ENCODE data around the gene ZNF462. TPM values are rescaled to one million over a fixed set of nuclear protein-coding genes. Genes with fewer than 3 reads are reported as not detected.
"Not testable (repeated sequence)": the region's sequence is repeated elsewhere in the genome, so short reads cannot be mapped to it uniquely, and the experiment has no call there.

The ZNF462 gene
- total RNA-seq, 4 donors from 2014 or later = 9.3 to 13.3 (median 11.4) TPM

GRCh38 chr9:106982636-106983035, 119.7 kb downstream of the ZNF462 start:
- ATAC-seq = no peak
- DNase-seq = no peak
- Histone ChIP-seq H3K4me3 (no peak overlapping the region), H3K9me3 (no peaks in the 10 kb centered on the region), H3K4me1 (peaks cover 0 to 13% of the 10 kb centered on the region in 2 donors), H3K36me3 (peaks cover 4 to 23% of the 10 kb centered on the region in 2 donors), H3K27ac (no peak overlapping the region), H3K27me3 (no peaks in the 10 kb centered on the region)
- intact Hi-C loops (cut with DNase I; ENCODE audit: low total_unique reads) (no loop called here), in situ Hi-C loops (cut with MboI; ENCODE audit: low sequenced_read_pairs in 4 of 4) (no loop called here)
- TF ChIP-seq POLR2A (IDR thresholded peaks at IDR 0.05) (no peak), CTCF (IDR thresholded peaks at IDR 0.05 in 4 of 5, conservative IDR thresholded peaks at IDR 0.05 in 1 of 5) (no peak)

DNA sequence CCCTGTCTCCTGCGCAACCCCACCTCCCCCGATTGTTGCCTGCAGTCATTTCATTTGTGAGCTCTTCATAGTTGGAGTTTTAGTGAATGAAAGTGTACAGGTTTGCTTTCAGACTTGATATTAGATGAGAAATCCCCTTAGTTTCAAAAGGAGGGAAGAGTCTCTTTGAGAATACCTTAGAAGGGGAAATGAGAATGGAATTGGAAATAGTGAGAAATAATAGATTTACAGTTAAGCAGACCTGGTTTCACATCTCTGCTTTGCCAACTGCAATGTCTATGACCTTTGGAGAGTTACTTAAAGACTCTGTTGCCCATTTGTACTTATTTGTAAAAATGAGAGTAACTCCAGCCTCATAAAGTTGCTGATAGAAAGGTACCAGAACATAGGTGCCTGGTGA, 120.4 kb downstream of the ZNF462 start:
- DNase-seq (no peak), ATAC-seq (no peak)
- Histone ChIP-seq H3K4me3 (no peak overlapping the region), H3K4me1 (peaks cover 0 to 13% of the 10 kb centered on the region in 2 donors), H3K36me3 (peaks cover 4 to 23% of the 10 kb centered on the region in 2 donors), H3K27ac (peak overlapping the region in 1 of 4 donors; percentile 9), H3K9me3 (no peaks in the 10 kb centered on the region), H3K27me3 (no peaks in the 10 kb centered on the region)
- intact Hi-C loops (cut with DNase I; ENCODE audit: low total_unique reads) = no loop called here
- in situ Hi-C loops (cut with MboI; ENCODE audit: low sequenced_read_pairs in 4 of 4) = no loop called here
- TF ChIP-seq POLR2A (IDR thresholded peaks at IDR 0.05) (no peak), CTCF (IDR thresholded peaks at IDR 0.05 in 4 of 5, conservative IDR thresholded peaks at IDR 0.05 in 1 of 5) (no peak)

DNA sequence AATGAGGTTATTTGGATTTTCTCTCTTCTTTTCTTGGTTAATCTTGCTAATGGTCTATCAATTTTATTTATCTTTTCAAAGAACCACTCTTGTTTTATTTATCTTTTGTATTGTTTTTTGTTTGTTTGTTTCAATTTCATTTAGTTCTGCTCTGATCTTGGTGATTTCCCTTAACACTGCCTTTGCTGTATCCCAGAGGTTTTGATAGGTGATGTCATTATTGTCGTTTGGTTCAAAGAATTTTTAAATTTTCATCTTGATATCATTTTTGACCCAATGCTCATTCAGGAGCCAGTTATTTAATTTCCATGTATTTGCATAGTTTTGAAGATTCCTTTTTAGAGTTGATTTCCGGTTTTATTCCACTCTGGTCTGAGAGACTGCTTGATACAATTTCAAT, 126.9 kb downstream of the ZNF462 start:
- H3K27me3 ChIP-seq; H3K27ac ChIP-seq; DNase-seq; intact Hi-C loops (cut with DNase I; ENCODE audit: low total_unique reads); ATAC-seq; H3K9me3 ChIP-seq; in situ Hi-C loops (cut with MboI; ENCODE audit: low sequenced_read_pairs in 4 of 4); H3K4me1 ChIP-seq; H3K4me3 ChIP-seq: not testable (repeated sequence)
- H3K36me3 ChIP-seq = peaks cover 0 to 13% of the 10 kb centered on the region in 2 donors

DNA sequence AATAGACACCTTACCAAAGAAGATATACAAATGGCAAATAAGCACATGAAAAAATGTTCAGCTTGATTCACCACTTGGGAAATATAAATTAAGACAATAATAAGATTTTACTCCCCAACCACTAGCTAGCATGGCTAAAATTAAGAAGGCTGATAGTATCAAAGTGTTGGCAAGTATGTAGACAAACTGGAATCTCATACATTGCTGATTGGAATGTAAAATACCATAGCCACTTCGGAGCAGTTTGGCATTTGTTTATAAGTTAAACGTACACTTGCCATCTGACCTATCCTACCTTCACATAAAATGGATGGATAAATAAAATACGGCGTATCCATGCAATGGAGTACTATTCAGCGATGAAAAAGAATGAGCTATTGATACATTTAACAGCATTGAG, 129.2 kb downstream of the ZNF462 start:
- H3K27me3 ChIP-seq = no peaks in the 10 kb centered on the region
- H3K27ac ChIP-seq = no peak overlapping the region
- H3K4me1 ChIP-seq = no peaks in the 10 kb centered on the region
- no peaks in the 10 kb centered on the region for H3K36me3 ChIP-seq
- ATAC-seq = no peak
- no peak for DNase-seq
- no peak for TF ChIP-seq CTCF (IDR thresholded peaks at IDR 0.05 in 4 of 5, conservative IDR thresholded peaks at IDR 0.05 in 1 of 5)
- TF ChIP-seq POLR2A (IDR thresholded peaks at IDR 0.05) = no peak
- intact Hi-C loops (cut with DNase I; ENCODE audit: low total_unique reads) = no loop called here
- no peaks in the 10 kb centered on the region for H3K9me3 ChIP-seq
- in situ Hi-C loops (cut with MboI; ENCODE audit: low sequenced_read_pairs in 4 of 4) = no loop called here
- H3K4me3 ChIP-seq = no peak overlapping the region

GRCh38 chr9:106993603-106994002, 130.6 kb downstream of the ZNF462 start:
- in situ Hi-C loops (cut with MboI; ENCODE audit: low sequenced_read_pairs in 4 of 4) = no loop called here
- Histone ChIP-seq H3K36me3 (no peaks in the 10 kb centered on the region), H3K27ac (no peak overlapping the region), H3K4me1 (no peaks in the 10 kb centered on the region), H3K9me3 (no peaks in the 10 kb centered on the region), H3K4me3 (no peak overlapping the region), H3K27me3 (no peaks in the 10 kb centered on the region)
- no peak for TF ChIP-seq POLR2A (IDR thresholded peaks at IDR 0.05)
- no peak for TF ChIP-seq CTCF (IDR thresholded peaks at IDR 0.05 in 4 of 5, conservative IDR thresholded peaks at IDR 0.05 in 1 of 5)
- intact Hi-C loops (cut with DNase I; ENCODE audit: low total_unique reads) = no loop called here
- DNase-seq (no peak), ATAC-seq (no peak)

Data from gastrocnemius medialis (tissue), 4 donors.